ENCODE data around the gene TRIM24.
A peak's percentile ranks its signal among the peaks of the same experiment; 100 is the strongest.
"Not testable (repeated sequence)": the region's sequence is repeated elsewhere in the genome, so short reads cannot be mapped to it uniquely, and the experiment has no call there.

The TRIM24 gene

GRCh38 chr7:138460176-138460648, at the start of gene TRIM24:
TRIM24 (plus strand) TSS chr7:138460259; CDS start chr7:138460549, 290 bp downstream.
- DNase-seq (ENCODE audit: low read depth), result peak; percentile 95

GRCh38 chr7:138412077-138412476, 48.0 kb upstream of the TRIM24 start:
- not testable (repeated sequence) for DNase-seq (ENCODE audit: low read depth)

GRCh38 chr7:138412921-138413320, 47.1 kb upstream of the TRIM24 start:
- DNase-seq (ENCODE audit: low read depth), result not testable (repeated sequence)

- no peak for DNase-seq (ENCODE audit: low read depth)
These were observed 42.9 kb upstream of the TRIM24 start for GRCh38 chr7:138417078-138417700.

GRCh38 chr7:138417764-138418163, 42.3 kb upstream of the TRIM24 start:
- DNase-seq (ENCODE audit: low read depth), result no peak

GRCh38 chr7:138418403-138418802, 41.7 kb upstream of the TRIM24 start:
- not testable (repeated sequence) for DNase-seq (ENCODE audit: low read depth)

GRCh38 chr7:138425026-138425425, 35.0 kb upstream of the TRIM24 start:
- DNase-seq (ENCODE audit: low read depth), result no peak

GRCh38 chr7:138429577-138430250, 30.3 kb upstream of the TRIM24 start:
- DNase-seq (ENCODE audit: low read depth), result no peak

GRCh38 chr7:138431517-138431916, 28.5 kb upstream of the TRIM24 start:
- DNase-seq (ENCODE audit: low read depth), result no peak

- no peak for DNase-seq (ENCODE audit: low read depth)
These were observed 26.2 kb upstream of the TRIM24 start for GRCh38 chr7:138433583-138434443.

- DNase-seq (ENCODE audit: low read depth), result no peak
These were observed 25.5 kb upstream of the TRIM24 start for GRCh38 chr7:138434597-138435019.

GRCh38 chr7:138435231-138435919, 24.7 kb upstream of the TRIM24 start:
- DNase-seq (ENCODE audit: low read depth), result no peak

GRCh38 chr7:138436388-138436787, 23.7 kb upstream of the TRIM24 start:
- DNase-seq (ENCODE audit: low read depth), result no peak

GRCh38 chr7:138440460-138440859, 19.6 kb upstream of the TRIM24 start:
- DNase-seq (ENCODE audit: low read depth), result no peak

GRCh38 chr7:138442822-138443221, 17.2 kb upstream of the TRIM24 start:
- no peak for DNase-seq (ENCODE audit: low read depth)

- DNase-seq (ENCODE audit: low read depth), result peak; percentile 10
These were observed 10.5 kb upstream of the TRIM24 start for GRCh38 chr7:138449580-138449979.

GRCh38 chr7:138455609-138456008, 4.5 kb upstream of the TRIM24 start:
- DNase-seq (ENCODE audit: low read depth), result no peak

- DNase-seq (ENCODE audit: low read depth), result no peak
These were observed 3.8 kb upstream of the TRIM24 start for GRCh38 chr7:138456220-138456619.

GRCh38 chr7:138458576-138459412, 1.3 kb upstream of the TRIM24 start:
- DNase-seq (ENCODE audit: low read depth), result no peak

- DNase-seq (ENCODE audit: low read depth), result no peak
These were observed 465 bp upstream of the TRIM24 start for GRCh38 chr7:138459413-138460175.

Measured in ELR (cell line).